GM12878 (cell line): ENCODE data around the gene MB21D2. TPM values are rescaled to one million over a fixed set of nuclear protein-coding genes. Genes with fewer than 3 reads are reported as not detected.

Experiments
- ATAC-seq: fragments of 200-7000 bp; cut with Tn5 transposase; 3 replicates; pipeline ENCODE4 v1.9.1; 2020; ENCODE audit warnings: mild to moderate bottlenecking, moderate library complexity
- BruUV-seq: library from RNA; stranded (reverse); fragments of 400-500 nt; replicated peaks from 2 replicates; lab custom pipeline; 2021; lab: Mats Ljungman, UMichigan
- CTCF ChIA-PET: fragments of 300-600 bp; sonication (Branson Sonifier 250); formaldehyde crosslinking; extraction: SDS; loops from one replicate; lab custom pipeline; 2021; ENCODE audit warnings: inconsistent platforms; lab: Yijun Ruan, JAX
- POLR2A ChIA-PET: fragments of 350-600 bp; formaldehyde crosslinking; extraction: SDS; loops from one replicate; lab custom pipeline; 2021; ENCODE audit warnings: inconsistent platforms; lab: Charles Lee
- RAD21 ChIA-PET: fragments of 300-600 bp; sonication (Branson Sonifier 250); formaldehyde crosslinking; loops from one replicate; lab custom pipeline; 2023; ENCODE audit warnings: antibody characterized with exemption; ENCODE audit not compliant: unreplicated experiment; lab: Charles Lee
- SMC1A ChIA-PET: fragments of 300-600 bp; sonication (Branson Sonifier 250); formaldehyde crosslinking; loops from one replicate; lab custom pipeline; 2023; ENCODE audit not compliant: unreplicated experiment, uncharacterized antibody; lab: Charles Lee
- DNase-seq: peaks from one replicate; pipeline ENCODE4 v3.0.0-alpha.2; 2011; ENCODE audit warnings: low read depth, low spot score
- FAIRE-seq: peaks from 3 replicates; lab custom pipeline; 2011; peaks lifted over from hg19 to GRCh38; lab: Jason Lieb, UNC
- H2AFZ ChIP-seq: 2 replicates; pipeline ENCODE4 v1.6.0; 2011; ENCODE audit warnings: low read depth, low read length, control low read depth; ENCODE audit not compliant: control insufficient read depth
- H3K27ac ChIP-seq: 2 replicates; pipeline ENCODE4 v1.5.1; 2011; ENCODE audit warnings: control low read depth; ENCODE audit not compliant: control insufficient read depth, insufficient read depth
- H3K27me3 ChIP-seq, 2 experiments: replicated peaks in 1 of 2; 2 replicates each; pipeline versions ENCODE4 v1.6.0 to v1.6.1; 2011; ENCODE audit warnings: low read length in 1 of 2; ENCODE audit not compliant: control insufficient read depth in 2 of 2, insufficient read depth in 2 of 2
- H3K36me3 ChIP-seq, 2 experiments: 2 replicates each; pipeline ENCODE4 v1.5.1; 2011; ENCODE audit warnings: low read length in 1 of 2; ENCODE audit not compliant: control insufficient read depth in 2 of 2, insufficient read depth in 2 of 2
- H3K4me1 ChIP-seq: 2 replicates; pipeline ENCODE4 v1.6.1; 2011; ENCODE audit warnings: mild to moderate bottlenecking, low read length, moderate library complexity, mixed read lengths; ENCODE audit not compliant: control insufficient read depth, insufficient read depth
- H3K4me2 ChIP-seq: 2 replicates; pipeline ENCODE4 v1.6.0; 2011; ENCODE audit warnings: control low read depth; ENCODE audit not compliant: control insufficient read depth, insufficient read depth
- H3K4me3 ChIP-seq: fragments of 200-600 bp; sonication (generic); 2 replicates; pipeline ENCODE4 v1.5.1; 2016
- H3K79me2 ChIP-seq: 2 replicates; pipeline ENCODE4 v1.6.0; 2011; ENCODE audit warnings: low read length; ENCODE audit not compliant: control insufficient read depth, insufficient read depth
- H3K9ac ChIP-seq: 2 replicates; pipeline ENCODE4 v1.8.0; 2011; ENCODE audit warnings: low read length, control low read depth, mixed read lengths; ENCODE audit not compliant: control insufficient read depth, insufficient read depth
- H3K9me3 ChIP-seq: replicated peaks from 3 replicates; pipeline ENCODE4 v1.5.1; 2011; ENCODE audit warnings: mild to moderate bottlenecking, low read length; ENCODE audit not compliant: control insufficient read depth, insufficient read depth
- H4K20me1 ChIP-seq: 2 replicates; pipeline ENCODE4 v1.6.0; 2011; ENCODE audit not compliant: control insufficient read depth, insufficient read depth
- ATF2 ChIP-seq: IDR thresholded peaks from 2 replicates; pipeline ENCODE4 v1.6.1; 2012; ENCODE audit warnings: low read length, inconsistent platforms
- ATF7 ChIP-seq: fragments of 450-650 bp; IDR thresholded peaks from 2 replicates; pipeline ENCODE4 v1.6.1; 2016; ENCODE audit warnings: low read depth, mild to moderate bottlenecking
- FOS ChIP-seq: IDR thresholded peaks from 3 replicates; pipeline ENCODE4 v1.6.1; 2011; ENCODE audit warnings: borderline replicate concordance; ENCODE audit not compliant: insufficient read length; ENCODE audit errors: extremely low read depth
- IKZF2 ChIP-seq, 2 experiments: fragments of 450-650 bp; IDR thresholded peaks; 2 replicates each; pipeline ENCODE4 v1.6.1; 2017; ENCODE audit warnings: mild to moderate bottlenecking in 2 of 2, moderate library complexity in 2 of 2
- IRF4 ChIP-seq: IDR thresholded peaks from 2 replicates; pipeline ENCODE4 v1.6.1; 2011; ENCODE audit warnings: low read depth, low read length
- NFIC ChIP-seq: IDR thresholded peaks from 2 replicates; pipeline ENCODE4 v1.6.1; 2012; ENCODE audit warnings: low read depth, mild to moderate bottlenecking, inconsistent platforms, low read length, moderate library complexity
- NFXL1 ChIP-seq: fragments of 450-650 bp; IDR thresholded peaks from 2 replicates; pipeline ENCODE4 v1.6.1; 2017; ENCODE audit warnings: antibody characterized with exemption, mild to moderate bottlenecking, borderline replicate concordance
- NFYB ChIP-seq: IDR thresholded peaks from 2 replicates; pipeline ENCODE4 v1.6.1; 2011; ENCODE audit warnings: low read depth, mild to moderate bottlenecking, low read length, improper control_type of control experiment, moderate library complexity; ENCODE audit not compliant: insufficient read depth
- NR2F1 ChIP-seq: fragments of 450-650 bp; conservative IDR thresholded peaks from 2 replicates; pipeline ENCODE4 v1.6.1; 2017; ENCODE audit warnings: mild to moderate bottlenecking
- PAX5 ChIP-seq: IDR thresholded peaks from 2 replicates; pipeline ENCODE4 v1.6.1; 2011; ENCODE audit warnings: low read depth, low read length, borderline replicate concordance
- SUPT20H ChIP-seq: IDR thresholded peaks from 2 replicates; pipeline ENCODE4 v1.6.1; 2011; ENCODE audit warnings: low read depth, mild to moderate bottlenecking, low read length, moderate library complexity, borderline replicate concordance; ENCODE audit not compliant: control insufficient read depth
- TCF3 ChIP-seq: IDR thresholded peaks from 2 replicates; pipeline ENCODE4 v1.6.1; 2012; ENCODE audit warnings: low read depth, mild to moderate bottlenecking, low read length, borderline replicate concordance; ENCODE audit not compliant: insufficient read depth
- ZBED1 ChIP-seq: IDR thresholded peaks from 2 replicates; pipeline ENCODE4 v1.6.1; 2016; ENCODE audit warnings: borderline replicate concordance
- WGBS: methylation state at CpG from one replicate; pipeline ENCODE4 v1.1.6; 2016; ENCODE audit warnings: low lambda C conversion rate; ENCODE audit not compliant: insufficient replicate concordance, insufficient coverage; ENCODE audit errors: missing lambda C conversion rate; 5-methylcytosine and 5-hydroxymethylcytosine counted together
- in situ Hi-C: fragments of 300-500 bp; cut with MboI; formaldehyde crosslinking; loops from 9 replicates; pipeline ENCODE4 v1.14.3; 2018; ENCODE audit warnings: mixed read lengths
- intact Hi-C: fragments of 100-400 bp; cut with micrococcal nuclease; formaldehyde crosslinking; loops from one replicate; pipeline ENCODE4 v1.14.2; 2022; ENCODE audit not compliant: unreplicated experiment
- polyA plus RNA-seq, 11 experiments: library from polyadenylated mRNA; depleted of rRNA in 4 of 11; unstranded in 6 of 11; stranded (reverse) in 5 of 11; fragments of >200 nt; fragmentation: Nextera tagmentation in 4 of 11; fragmentation: Illumina TruSeq in 1 of 11; extraction: Ambion mirVana in 4 of 11; extraction: Trizol in 1 of 11; gene quantifications; 1 replicate in 1 of 11; 2 replicates in 10 of 11; pipeline versions ENCODE4 v1.2.1 to v1.2.3, GENCODE V29; 2011 to 2016; ENCODE audit warnings: inconsistent platforms in 2 of 11, missing spikeins in 2 of 11, low read depth in 1 of 11
- total RNA-seq, 4 experiments: library from RNA; depleted of rRNA in 3 of 4; stranded (reverse); fragments of >200 nt in 3 of 4; fragmentation: Illumina TruSeq in 1 of 4; extraction: Trizol in 1 of 4; gene quantifications; 2 replicates each; pipeline versions ENCODE4 v1.2.1 to v1.2.3, GENCODE V29; 2013 to 2021

The MB21D2 gene
- total and polyA plus RNA-seq, 10 of the 15 experiments (the other 5 are each of a cell fraction or from before 2014, with no cell fraction given): 7.9 to 21.2 (median 15.3) TPM

- FAIRE-seq (no peak), DNase-seq (no peak)
- in situ Hi-C loops: no loop called here
- H3K36me3 ChIP-seq: no peaks in the 10 kb centered on the region; a peak in 1 of 4 replicates
- CTCF ChIA-PET: interaction anchor here (0.7 to 3.6 kb wide), 9 partner anchors 10 to 215 kb away, joined by 3 to 27 read pairs (median 6); no protein-coding TSS in a partner anchor
- H3K79me2 ChIP-seq: peaks cover 12% of the 10 kb centered on the region
- no peak for TF ChIP-seq PAX5
- TF ChIP-seq, all 136 proteins: peak for 0
- H3K4me2 ChIP-seq: no peak overlapping the region
- BruUV-seq: no TSS peak
- H3K4me3 ChIP-seq: no peak overlapping the region
- no peak overlapping the region for H3K9ac ChIP-seq
- ChIA-PET SMC1A (interaction anchor here (0.6 to 17.1 kb wide), 17 partner anchors 9 to 635 kb away, joined by 3 to 472 read pairs (median 6); partner anchors contain the start of gene MB21D2), RAD21 (interaction anchor here (0.6 to 12.8 kb wide), 12 partner anchors 9 to 91 kb away, joined by 3 to 71 read pairs (median 6); partner anchors contain the start of gene MB21D2), POLR2A (interaction anchor here (0.8 to 2.4 kb wide), 7 partner anchors 10 to 88 kb away, joined by 3 to 9 read pairs (median 4); no protein-coding TSS in a partner anchor)
- H3K4me1 ChIP-seq: peaks cover 25% of the 10 kb centered on the region
- H3K27ac ChIP-seq: no peak overlapping the region
- H2AFZ ChIP-seq: no peak overlapping the region
- intact Hi-C loops: no loop called here
- no peaks in the 10 kb centered on the region for H3K27me3 ChIP-seq
- no peak for ATAC-seq
- H3K9me3 ChIP-seq: peaks cover 2% of the 10 kb centered on the region; the same call in 1 of the 3 replicates
- 98% methylated on average over 3 of the region's 4 CpGs for WGBS
- no peaks in the 10 kb centered on the region for H4K20me1 ChIP-seq
Observed at GRCh38 chr3:192826214-192827006, 91.2 kb downstream of the MB21D2 start.

GRCh38 chr3:192825657-192826200 is 91.9 kb downstream of the MB21D2 start:
- no peaks in the 10 kb centered on the region for H4K20me1 ChIP-seq
- H3K27me3 ChIP-seq: no peaks in the 10 kb centered on the region
- peaks cover 2% of the 10 kb centered on the region; the same call in 1 of the 3 replicates for H3K9me3 ChIP-seq
- H3K4me2 ChIP-seq: peak overlapping the region; percentile 42
- ChIA-PET POLR2A (interaction anchor here (1.0 to 2.4 kb wide), 3 partner anchors 19 to 88 kb away, joined by 4 to 9 read pairs (median 5); no protein-coding TSS in a partner anchor), CTCF (interaction anchor here (1.0 to 3.6 kb wide), 8 partner anchors 9 to 90 kb away, joined by 3 to 27 read pairs (median 9); no protein-coding TSS in a partner anchor), SMC1A (interaction anchor here (0.9 to 17.1 kb wide), 13 partner anchors 9 to 93 kb away, joined by 3 to 472 read pairs (median 11); partner anchors contain the start of gene MB21D2), RAD21 (interaction anchor here (0.6 to 12.8 kb wide), 10 partner anchors 9 to 92 kb away, joined by 3 to 71 read pairs (median 8); partner anchors contain the start of gene MB21D2)
- peak; percentile 76 for ATAC-seq
- H3K4me1 ChIP-seq: peaks cover 20% of the 10 kb centered on the region
- no peak overlapping the region for H2AFZ ChIP-seq
- no peak for FAIRE-seq
- intact Hi-C loops: no loop called here
- no peak overlapping the region for H3K27ac ChIP-seq
- H3K4me3 ChIP-seq: no peak overlapping the region
- 80% methylated on average over 2 of the region's 2 CpGs for WGBS
- peaks cover 12% of the 10 kb centered on the region for H3K79me2 ChIP-seq
- no TSS peak for BruUV-seq
- in situ Hi-C loops: no loop called here
- H3K9ac ChIP-seq: no peak overlapping the region
- DNase-seq: no peak
- H3K36me3 ChIP-seq: no peaks in the 10 kb centered on the region; a peak in 1 of 4 replicates
- TF ChIP-seq IKZF2 (IDR thresholded peaks at IDR 0.05): peak; percentile 99
- peak; percentile 70; the same call in 1 of the 2 replicates for TF ChIP-seq ATF2
- TF ChIP-seq SUPT20H: no peak
- no peak for TF ChIP-seq TCF3
- TF ChIP-seq FOS: no peak
- TF ChIP-seq NFXL1: no peak
- TF ChIP-seq ZBED1: 0 out of 2 replicates have a peak, but pooled peaks have one; percentile 43
- no peak for TF ChIP-seq NFYB
- TF ChIP-seq NR2F1: peak; percentile 78
- TF ChIP-seq IRF4: peak; percentile 91
- TF ChIP-seq NFIC: peak; percentile 63; the same call in 1 of the 2 replicates
- TF ChIP-seq ATF7: peak; percentile 96
